HPDE6-E6E7 (cell line): Measurements from ENCODE around the gene WAC.
"Not testable (repeated sequence)": the region's sequence is repeated elsewhere in the genome, so short reads cannot be mapped to it uniquely, and the experiment has no call there.

Source experiments
- DNase-seq: peaks from one replicate; pipeline ENCODE4 v3.0.0; 2011; ENCODE audit warnings: missing footprints; ENCODE audit errors: extremely low spot score

The WAC gene

GRCh38 chr10:28609636-28610035, 76.7 kb downstream of the WAC start:
- not testable (repeated sequence) for DNase-seq

- DNase-seq, result no peak
Observed at GRCh38 chr10:28612877-28613276, 80.0 kb downstream of the WAC start.

GRCh38 chr10:28616514-28616913, 83.6 kb downstream of the WAC start:
- DNase-seq, result no peak

GRCh38 chr10:28619455-28619854, 86.5 kb downstream of the WAC start:
- no peak for DNase-seq

GRCh38 chr10:28620251-28620650, 87.3 kb downstream of the WAC start:
- no peak for DNase-seq

GRCh38 chr10:28623483-28623882, 90.6 kb downstream of the WAC start:
- DNase-seq, result no peak

- DNase-seq, result no peak
Observed at GRCh38 chr10:28624351-28624750, 91.4 kb downstream of the WAC start.

- no peak for DNase-seq
Observed at GRCh38 chr10:28627102-28627501, 94.2 kb downstream of the WAC start.

GRCh38 chr10:28628184-28628893, 95.4 kb downstream of the WAC start:
- peak; percentile 25 for DNase-seq

- no peak for DNase-seq
Observed at GRCh38 chr10:28631896-28632583, 99.1 kb downstream of the WAC start.

GRCh38 chr10:28632584-28632945, 99.6 kb downstream of the WAC start:
- DNase-seq, result no peak

- DNase-seq, result no peak
Observed at GRCh38 chr10:28633750-28634149, 100.8 kb downstream of the WAC start.

GRCh38 chr10:28637346-28637745, 104.4 kb downstream of the WAC start:
- no peak for DNase-seq

GRCh38 chr10:28638392-28638791, 105.5 kb downstream of the WAC start:
- no peak for DNase-seq

GRCh38 chr10:28640551-28640950, 107.6 kb downstream of the WAC start:
- DNase-seq, result no peak

- DNase-seq, result no peak
Observed at GRCh38 chr10:28644647-28645046, 111.7 kb downstream of the WAC start.

- DNase-seq, result no peak
Observed at GRCh38 chr10:28652106-28652505, 119.2 kb downstream of the WAC start.

- no peak for DNase-seq
Observed at GRCh38 chr10:28652703-28653102, 119.8 kb downstream of the WAC start.

GRCh38 chr10:28658824-28659223, 125.9 kb downstream of the WAC start:
- not testable (repeated sequence) for DNase-seq

- no peak for DNase-seq
Observed at GRCh38 chr10:28661035-28661434, 128.1 kb downstream of the WAC start.

GRCh38 chr10:28663576-28664368, 130.9 kb downstream of the WAC start:
- DNase-seq, result peak; percentile 37

- DNase-seq, result no peak
Observed at GRCh38 chr10:28664369-28664740, 131.4 kb downstream of the WAC start.
